HG02852 (cell line): ENCODE data around the gene RGS12.
"Not testable (repeated sequence)": the region's sequence is repeated elsewhere in the genome, so short reads cannot be mapped to it uniquely, and the experiment has no call there.

Experiments used
- ATAC-seq: cut with Tn5 transposase; IDR thresholded peaks from one replicate; pipeline ENCODE4 v1.9.1; 2021; ENCODE audit warnings: mild to moderate bottlenecking, moderate library complexity; ENCODE audit not compliant: unreplicated experiment

The RGS12 gene

GRCh38 chr4:3296651-3297050 is 3.8 kb downstream of the RGS12 start:
- ATAC-seq = no peak

GRCh38 chr4:3297066-3297859 is 4.4 kb downstream of the RGS12 start:
- no peak for ATAC-seq

GRCh38 chr4:3299122-3299975 is 6.5 kb downstream of the RGS12 start:
- no peak for ATAC-seq

GRCh38 chr4:3299976-3300671 is 7.3 kb downstream of the RGS12 start:
- ATAC-seq = no peak

- not testable (repeated sequence) for ATAC-seq
These were observed 8.1 kb downstream of the RGS12 start for GRCh38 chr4:3300882-3301281.

- ATAC-seq = no peak
These were observed 8.8 kb downstream of the RGS12 start for GRCh38 chr4:3301450-3302172.

- ATAC-seq = no peak
These were observed 9.5 kb downstream of the RGS12 start for GRCh38 chr4:3302173-3302785.

- ATAC-seq = no peak
These were observed 10.2 kb downstream of the RGS12 start for GRCh38 chr4:3302786-3303564.

- no peak for ATAC-seq
These were observed 10.7 kb downstream of the RGS12 start for GRCh38 chr4:3303565-3303824.

GRCh38 chr4:3303923-3304710 is 11.3 kb downstream of the RGS12 start:
- no peak for ATAC-seq

- no peak for ATAC-seq
These were observed 12.2 kb downstream of the RGS12 start for GRCh38 chr4:3304831-3305609.

GRCh38 chr4:3305610-3306371 is 13.0 kb downstream of the RGS12 start:
- no peak for ATAC-seq

- ATAC-seq = no peak
These were observed 13.6 kb downstream of the RGS12 start for GRCh38 chr4:3306450-3306849.

GRCh38 chr4:3307060-3307459 is 14.2 kb downstream of the RGS12 start:
- ATAC-seq = no peak

- no peak for ATAC-seq
These were observed 14.7 kb downstream of the RGS12 start for GRCh38 chr4:3307486-3307885.

GRCh38 chr4:3307891-3308575 is 15.2 kb downstream of the RGS12 start:
- ATAC-seq = no peak

- ATAC-seq = no peak
These were observed 15.9 kb downstream of the RGS12 start for GRCh38 chr4:3308691-3309090.
